A673 (cell line): Measurements from ENCODE around the gene NXPE4. TPM values are rescaled to one million over a fixed set of nuclear protein-coding genes. Genes with fewer than 3 reads are reported as not detected.
"Not testable (repeated sequence)": the region's sequence is repeated elsewhere in the genome, so short reads cannot be mapped to it uniquely, and the experiment has no call there.

Experiments used
- BruUV-seq: library from RNA; stranded (reverse); fragments of 400-500 nt; replicated peaks from 2 replicates; lab custom pipeline; 2021; lab: Mats Ljungman, UMichigan
- CTCF ChIA-PET: fragments of 300-600 bp; sonication (Branson Sonifier 250); formaldehyde crosslinking; loops from one replicate; lab custom pipeline; 2022; ENCODE audit warnings: antibody characterized with exemption; lab: Charles Lee
- POLR2A ChIA-PET: fragments of 300-600 bp; sonication (Branson Sonifier 250); formaldehyde crosslinking; loops from one replicate; lab custom pipeline; 2022; ENCODE audit warnings: antibody characterized with exemption; ENCODE audit not compliant: low non-redundant PET; lab: Charles Lee
- DNase-seq: peaks from one replicate; pipeline ENCODE4 v3.0.0-alpha.2; 2015; ENCODE audit warnings: low spot score
- H3K27ac ChIP-seq: fragments of 200-600 bp; sonication (generic); 2 replicates; pipeline ENCODE4 v1.5.1; 2016; ENCODE audit warnings: mixed run types, low read depth, mild to moderate bottlenecking, mixed read lengths, antibody characterized with exemption, low read length; ENCODE audit not compliant: poor library complexity, severe bottlenecking
- H3K27me3 ChIP-seq: fragments of 200-600 bp; sonication (generic); replicated peaks from 2 replicates; pipeline ENCODE4 v1.6.1; 2017; ENCODE audit warnings: mixed run types, low read depth, mild to moderate bottlenecking, mixed read lengths, antibody characterized with exemption, low read length; ENCODE audit not compliant: insufficient read depth, poor library complexity
- H3K36me3 ChIP-seq: fragments of 200-600 bp; sonication (generic); 2 replicates; pipeline ENCODE4 v1.6.1; 2016; ENCODE audit warnings: mixed run types, mild to moderate bottlenecking, mixed read lengths, antibody characterized with exemption, low read length; ENCODE audit not compliant: insufficient read depth, poor library complexity, severe bottlenecking
- H3K4me1 ChIP-seq: fragments of 200-600 bp; sonication (generic); 2 replicates; pipeline ENCODE4 v1.6.1; 2017; ENCODE audit warnings: mixed run types, mild to moderate bottlenecking, mixed read lengths, antibody characterized with exemption, low read length; ENCODE audit not compliant: insufficient read depth, poor library complexity, severe bottlenecking
- H3K4me3 ChIP-seq: fragments of 200-600 bp; sonication (generic); 2 replicates; pipeline ENCODE4 v1.5.1; 2016; ENCODE audit warnings: low read depth, mixed run types, mild to moderate bottlenecking, mixed read lengths, low read length; ENCODE audit not compliant: poor library complexity, severe bottlenecking
- H3K9me3 ChIP-seq: fragments of 200-600 bp; sonication (generic); 2 replicates; pipeline ENCODE4 v1.6.1; 2016; ENCODE audit warnings: mixed run types, low read depth, mild to moderate bottlenecking, mixed read lengths, antibody characterized with exemption, low read length; ENCODE audit not compliant: poor library complexity, severe bottlenecking
- EZH2 ChIP-seq: fragments of 200-600 bp; sonication (generic); IDR thresholded peaks from 2 replicates; pipeline ENCODE4 v1.6.1; 2017; ENCODE audit warnings: borderline replicate concordance, low read depth, mild to moderate bottlenecking, mixed read lengths, antibody characterized with exemption, low read length; ENCODE audit not compliant: poor library complexity, severe bottlenecking
- intact Hi-C: fragments of 100-400 bp; cut with micrococcal nuclease; formaldehyde crosslinking; loops from one replicate; pipeline ENCODE4 v1.10.0; 2022; ENCODE audit not compliant: unreplicated experiment
- total RNA-seq: library from RNA; stranded (reverse); gene quantifications from 2 replicates; pipeline ENCODE4 v1.2.3, GENCODE V29; 2021
- TF ChIP-seq, protein P1 (sequence below): fragments of 300-800, 200-600 bp; sonication (generic); conservative IDR thresholded peaks from 2 replicates; pipeline ENCODE4 v1.5.1; 2017; ENCODE audit warnings: low read depth, mild to moderate bottlenecking, antibody characterized with exemption, low read length, moderate library complexity, mixed read lengths

NXPE4 gene
- total RNA-seq, 1 experiment from 2014 or later: not detected

DNA sequence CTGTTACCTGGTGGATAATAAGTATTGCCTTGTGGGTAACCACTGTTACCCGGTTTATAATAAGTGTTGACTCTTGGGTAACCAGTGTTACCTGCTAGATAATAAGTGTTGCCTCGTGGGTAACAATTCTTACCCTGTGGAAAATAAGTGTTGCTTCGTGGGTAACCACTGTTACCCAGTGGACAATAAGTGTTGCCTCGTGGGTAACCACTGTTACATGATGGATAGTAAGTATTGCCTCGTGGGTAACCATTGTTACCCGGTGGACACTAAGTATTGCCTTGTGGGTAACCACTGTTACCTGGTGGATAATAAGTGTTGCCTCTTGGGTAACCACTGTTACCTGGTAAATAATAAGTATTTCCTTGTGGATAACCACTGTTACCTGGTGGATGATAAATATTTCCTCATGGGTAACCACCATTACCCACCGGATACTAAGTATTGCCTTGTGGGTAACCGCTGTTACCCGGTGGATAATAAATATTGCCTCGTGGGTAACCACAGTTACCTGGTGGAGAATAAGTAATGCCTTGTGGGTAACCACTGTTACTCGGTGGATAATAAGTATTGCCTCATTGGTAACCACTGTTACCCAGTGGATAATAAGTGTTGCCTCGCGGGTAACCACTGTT lies 8.7 kb upstream of the NXPE4 start:
- ChIA-PET POLR2A (no interaction called here), CTCF (no interaction called here)
- H3K4me1 ChIP-seq: no peaks in the 10 kb centered on the region
- no peak for DNase-seq
- H3K36me3 ChIP-seq: no peaks in the 10 kb centered on the region
- H3K27ac ChIP-seq: no peak overlapping the region
- no peaks in the 10 kb centered on the region for H3K27me3 ChIP-seq
- no peaks in the 10 kb centered on the region for H3K9me3 ChIP-seq
- intact Hi-C loops: no loop called here
- no peak overlapping the region for H3K4me3 ChIP-seq
- BruUV-seq: no TSS peak
- no peak for TF ChIP-seq EZH2
- TF ChIP-seq, protein P1, sequence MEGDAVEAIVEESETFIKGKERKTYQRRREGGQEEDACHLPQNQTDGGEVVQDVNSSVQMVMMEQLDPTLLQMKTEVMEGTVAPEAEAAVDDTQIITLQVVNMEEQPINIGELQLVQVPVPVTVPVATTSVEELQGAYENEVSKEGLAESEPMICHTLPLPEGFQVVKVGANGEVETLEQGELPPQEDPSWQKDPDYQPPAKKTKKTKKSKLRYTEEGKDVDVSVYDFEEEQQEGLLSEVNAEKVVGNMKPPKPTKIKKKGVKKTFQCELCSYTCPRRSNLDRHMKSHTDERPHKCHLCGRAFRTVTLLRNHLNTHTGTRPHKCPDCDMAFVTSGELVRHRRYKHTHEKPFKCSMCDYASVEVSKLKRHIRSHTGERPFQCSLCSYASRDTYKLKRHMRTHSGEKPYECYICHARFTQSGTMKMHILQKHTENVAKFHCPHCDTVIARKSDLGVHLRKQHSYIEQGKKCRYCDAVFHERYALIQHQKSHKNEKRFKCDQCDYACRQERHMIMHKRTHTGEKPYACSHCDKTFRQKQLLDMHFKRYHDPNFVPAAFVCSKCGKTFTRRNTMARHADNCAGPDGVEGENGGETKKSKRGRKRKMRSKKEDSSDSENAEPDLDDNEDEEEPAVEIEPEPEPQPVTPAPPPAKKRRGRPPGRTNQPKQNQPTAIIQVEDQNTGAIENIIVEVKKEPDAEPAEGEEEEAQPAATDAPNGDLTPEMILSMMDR: no peak

DNA sequence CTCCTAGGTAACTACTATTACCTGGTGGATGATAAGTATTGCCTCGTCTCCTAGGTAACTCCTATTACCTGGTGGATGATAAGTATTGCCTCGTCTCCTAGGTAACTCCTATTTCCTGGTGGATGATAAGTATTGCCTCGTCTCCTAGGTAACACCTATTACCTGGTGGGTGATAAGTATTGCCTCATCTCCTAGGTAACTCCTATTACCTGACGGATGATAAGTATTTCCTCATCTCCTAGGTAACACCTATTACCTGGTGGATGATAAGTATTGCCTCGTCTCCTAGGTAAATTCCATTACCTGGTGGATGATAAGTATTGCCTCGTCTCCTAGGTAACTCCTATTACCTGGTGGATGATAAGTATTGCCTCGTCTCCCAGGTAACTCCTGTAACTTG lies 7.6 kb upstream of the NXPE4 start:
- H3K27ac ChIP-seq, CTCF ChIA-PET, DNase-seq, intact Hi-C loops, H3K9me3 ChIP-seq, H3K4me3 ChIP-seq, H3K4me1 ChIP-seq, POLR2A ChIA-PET, BruUV-seq, H3K36me3 ChIP-seq, H3K27me3 ChIP-seq: not testable (repeated sequence)

DNA sequence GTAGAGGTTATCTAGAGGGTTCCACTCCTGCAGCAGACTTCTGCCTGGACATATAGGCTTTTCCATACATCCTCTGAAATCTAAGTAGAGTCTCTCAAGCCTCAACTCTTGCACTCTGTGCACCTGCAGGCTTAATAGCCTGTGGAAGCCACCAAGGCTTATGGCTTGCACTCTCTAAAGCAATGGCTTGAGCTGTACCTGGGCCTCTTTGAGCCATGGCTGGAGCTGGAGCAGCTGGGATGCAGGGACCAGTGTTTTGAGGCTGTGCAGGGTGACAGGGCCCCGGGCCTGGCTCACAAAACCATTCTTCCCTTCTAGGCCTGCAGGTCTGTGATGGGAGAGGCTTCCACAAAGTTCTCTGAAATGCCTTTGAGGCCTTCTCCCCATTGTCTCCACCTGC lies 2.9 kb upstream of the NXPE4 start:
- Histone ChIP-seq H3K4me3 (no peak overlapping the region), H3K27ac (no peak overlapping the region), H3K27me3 (no peaks in the 10 kb centered on the region), H3K9me3 (no peaks in the 10 kb centered on the region), H3K36me3 (no peaks in the 10 kb centered on the region), H3K4me1 (no peaks in the 10 kb centered on the region)
- CTCF ChIA-PET: no interaction called here
- no peak for TF ChIP-seq EZH2
- TF ChIP-seq, protein P1: no peak
- BruUV-seq: no TSS peak
- no peak for DNase-seq
- intact Hi-C loops: no loop called here
- POLR2A ChIA-PET: no interaction called here
